ENCODE measurements around the gene YKT6.

DNA sequence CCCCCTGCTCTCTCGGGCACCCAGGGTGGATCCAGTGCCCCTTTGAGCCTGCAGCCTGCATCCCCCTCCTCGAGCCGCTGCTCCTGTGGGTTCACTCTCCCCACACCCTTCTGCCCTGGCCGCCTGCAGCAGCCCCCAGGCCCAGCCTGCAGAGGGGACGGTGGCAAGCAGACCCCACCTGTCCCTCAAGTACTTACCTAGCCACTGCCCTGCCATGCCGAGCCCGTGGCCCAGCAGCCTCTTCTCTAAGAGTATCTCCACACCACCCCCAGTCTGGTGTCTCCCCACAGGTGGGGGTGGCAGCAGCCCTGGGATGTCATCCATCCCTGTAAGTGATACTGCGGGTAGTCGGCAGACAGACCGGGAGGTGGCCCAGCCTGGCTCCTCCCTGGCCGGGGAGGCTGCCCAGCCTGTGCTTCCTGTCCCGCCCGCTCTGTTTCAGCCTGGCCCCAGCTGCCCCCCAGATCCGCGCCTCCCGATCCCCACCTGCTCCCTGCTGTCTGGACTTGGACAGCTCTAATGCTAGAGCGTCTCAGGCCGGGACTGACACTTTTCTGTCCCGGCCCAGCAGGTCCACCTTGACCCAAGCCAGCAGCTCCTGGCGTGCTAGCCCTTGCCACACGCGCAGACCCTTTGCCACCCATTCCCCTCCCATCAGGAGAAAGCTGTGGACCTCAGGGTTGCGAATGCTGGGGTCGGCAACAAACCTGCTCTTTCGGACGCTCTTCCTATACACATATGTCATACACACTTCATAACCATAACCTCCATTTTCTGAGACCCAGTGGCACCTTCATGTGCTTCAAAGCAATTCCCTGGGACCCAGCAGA, 25.0 kb downstream of the YKT6 start:
- TF ChIP-seq, protein P1, sequence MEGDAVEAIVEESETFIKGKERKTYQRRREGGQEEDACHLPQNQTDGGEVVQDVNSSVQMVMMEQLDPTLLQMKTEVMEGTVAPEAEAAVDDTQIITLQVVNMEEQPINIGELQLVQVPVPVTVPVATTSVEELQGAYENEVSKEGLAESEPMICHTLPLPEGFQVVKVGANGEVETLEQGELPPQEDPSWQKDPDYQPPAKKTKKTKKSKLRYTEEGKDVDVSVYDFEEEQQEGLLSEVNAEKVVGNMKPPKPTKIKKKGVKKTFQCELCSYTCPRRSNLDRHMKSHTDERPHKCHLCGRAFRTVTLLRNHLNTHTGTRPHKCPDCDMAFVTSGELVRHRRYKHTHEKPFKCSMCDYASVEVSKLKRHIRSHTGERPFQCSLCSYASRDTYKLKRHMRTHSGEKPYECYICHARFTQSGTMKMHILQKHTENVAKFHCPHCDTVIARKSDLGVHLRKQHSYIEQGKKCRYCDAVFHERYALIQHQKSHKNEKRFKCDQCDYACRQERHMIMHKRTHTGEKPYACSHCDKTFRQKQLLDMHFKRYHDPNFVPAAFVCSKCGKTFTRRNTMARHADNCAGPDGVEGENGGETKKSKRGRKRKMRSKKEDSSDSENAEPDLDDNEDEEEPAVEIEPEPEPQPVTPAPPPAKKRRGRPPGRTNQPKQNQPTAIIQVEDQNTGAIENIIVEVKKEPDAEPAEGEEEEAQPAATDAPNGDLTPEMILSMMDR (conservative IDR thresholded peaks at IDR 0.05): no peak
- TF ChIP-seq EZH2 (IDR thresholded peaks at IDR 0.05; ENCODE audit: low read depth): no peak

All from PC-9 (cell line).